HG03442 (cell line): ENCODE data around the gene ARHGEF12.

ENCODE experiments used
- ATAC-seq: cut with Tn5 transposase; IDR thresholded peaks from one replicate; pipeline ENCODE4 v1.9.1; 2021; ENCODE audit warnings: mild to moderate bottlenecking, moderate library complexity; ENCODE audit not compliant: unreplicated experiment

ARHGEF12 gene

GRCh38 chr11:120512739-120513435 lies 176.7 kb downstream of the ARHGEF12 start:
- ATAC-seq, result no peak

GRCh38 chr11:120513436-120514315 lies 177.5 kb downstream of the ARHGEF12 start:
- no peak for ATAC-seq

GRCh38 chr11:120514541-120515121 lies 178.4 kb downstream of the ARHGEF12 start:
- no peak for ATAC-seq

- no peak for ATAC-seq
Measured at GRCh38 chr11:120515186-120515723, 179.0 kb downstream of the ARHGEF12 start.

- ATAC-seq, result no peak
Measured at GRCh38 chr11:120516461-120517389, 180.5 kb downstream of the ARHGEF12 start.

- ATAC-seq, result no peak
Measured at GRCh38 chr11:120517390-120517761, 181.2 kb downstream of the ARHGEF12 start.

- ATAC-seq, result no peak
Measured at GRCh38 chr11:120517801-120518291, 181.6 kb downstream of the ARHGEF12 start.

GRCh38 chr11:120518356-120518755 lies 182.1 kb downstream of the ARHGEF12 start:
- no peak for ATAC-seq

- no peak for ATAC-seq
Measured at GRCh38 chr11:120519474-120519873, 183.3 kb downstream of the ARHGEF12 start.

GRCh38 chr11:120520091-120520822 lies 184.0 kb downstream of the ARHGEF12 start:
- no peak for ATAC-seq

GRCh38 chr11:120521176-120521575 lies 185.0 kb downstream of the ARHGEF12 start:
- ATAC-seq, result no peak

GRCh38 chr11:120522021-120522420 lies 185.8 kb downstream of the ARHGEF12 start:
- no peak for ATAC-seq

- no peak for ATAC-seq
Measured at GRCh38 chr11:120522736-120523135, 186.5 kb downstream of the ARHGEF12 start.

- ATAC-seq, result no peak
Measured at GRCh38 chr11:120523196-120523595, 187.0 kb downstream of the ARHGEF12 start.

- ATAC-seq, result no peak
Measured at GRCh38 chr11:120524536-120525085, 188.4 kb downstream of the ARHGEF12 start.

GRCh38 chr11:120525261-120526171 lies 189.3 kb downstream of the ARHGEF12 start:
- no peak for ATAC-seq

GRCh38 chr11:120526241-120526640 lies 190.0 kb downstream of the ARHGEF12 start:
- no peak for ATAC-seq

GRCh38 chr11:120527111-120527761 lies 191.0 kb downstream of the ARHGEF12 start:
- no peak for ATAC-seq
